GM12878 (cell line): Measurements from ENCODE around the gene TCERG1. TPM values are rescaled to one million over a fixed set of nuclear protein-coding genes. Genes with fewer than 3 reads are reported as not detected.

Experiments
- ATAC-seq: fragments of 200-7000 bp; cut with Tn5 transposase; 3 replicates; pipeline ENCODE4 v1.9.1; 2020; ENCODE audit warnings: mild to moderate bottlenecking, moderate library complexity
- BruUV-seq: library from RNA; stranded (reverse); fragments of 400-500 nt; replicated peaks from 2 replicates; lab custom pipeline; 2021; lab: Mats Ljungman, UMichigan
- CTCF ChIA-PET: fragments of 300-600 bp; sonication (Branson Sonifier 250); formaldehyde crosslinking; extraction: SDS; loops from one replicate; lab custom pipeline; 2021; ENCODE audit warnings: inconsistent platforms; lab: Yijun Ruan, JAX
- POLR2A ChIA-PET: fragments of 350-600 bp; formaldehyde crosslinking; extraction: SDS; loops from one replicate; lab custom pipeline; 2021; ENCODE audit warnings: inconsistent platforms; lab: Charles Lee
- RAD21 ChIA-PET: fragments of 300-600 bp; sonication (Branson Sonifier 250); formaldehyde crosslinking; loops from one replicate; lab custom pipeline; 2023; ENCODE audit warnings: antibody characterized with exemption; ENCODE audit not compliant: unreplicated experiment; lab: Charles Lee
- SMC1A ChIA-PET: fragments of 300-600 bp; sonication (Branson Sonifier 250); formaldehyde crosslinking; loops from one replicate; lab custom pipeline; 2023; ENCODE audit not compliant: unreplicated experiment, uncharacterized antibody; lab: Charles Lee
- DNase-seq: peaks from one replicate; pipeline ENCODE4 v3.0.0-alpha.2; 2011; ENCODE audit warnings: low read depth, low spot score
- FAIRE-seq: peaks from 3 replicates; lab custom pipeline; 2011; peaks lifted over from hg19 to GRCh38; lab: Jason Lieb, UNC
- H2AFZ ChIP-seq: 2 replicates; pipeline ENCODE4 v1.6.0; 2011; ENCODE audit warnings: low read depth, low read length, control low read depth; ENCODE audit not compliant: control insufficient read depth
- H3K27ac ChIP-seq: 2 replicates; pipeline ENCODE4 v1.5.1; 2011; ENCODE audit warnings: control low read depth; ENCODE audit not compliant: control insufficient read depth, insufficient read depth
- H3K27me3 ChIP-seq, 2 experiments: replicated peaks in 1 of 2; 2 replicates each; pipeline versions ENCODE4 v1.6.0 to v1.6.1; 2011; ENCODE audit warnings: low read length in 1 of 2; ENCODE audit not compliant: control insufficient read depth in 2 of 2, insufficient read depth in 2 of 2
- H3K36me3 ChIP-seq, 2 experiments: 2 replicates each; pipeline ENCODE4 v1.5.1; 2011; ENCODE audit warnings: low read length in 1 of 2; ENCODE audit not compliant: control insufficient read depth in 2 of 2, insufficient read depth in 2 of 2
- H3K4me1 ChIP-seq: 2 replicates; pipeline ENCODE4 v1.6.1; 2011; ENCODE audit warnings: mild to moderate bottlenecking, low read length, moderate library complexity, mixed read lengths; ENCODE audit not compliant: control insufficient read depth, insufficient read depth
- H3K4me2 ChIP-seq: 2 replicates; pipeline ENCODE4 v1.6.0; 2011; ENCODE audit warnings: control low read depth; ENCODE audit not compliant: control insufficient read depth, insufficient read depth
- H3K4me3 ChIP-seq: fragments of 200-600 bp; sonication (generic); 2 replicates; pipeline ENCODE4 v1.5.1; 2016
- H3K79me2 ChIP-seq: 2 replicates; pipeline ENCODE4 v1.6.0; 2011; ENCODE audit warnings: low read length; ENCODE audit not compliant: control insufficient read depth, insufficient read depth
- H3K9ac ChIP-seq: 2 replicates; pipeline ENCODE4 v1.8.0; 2011; ENCODE audit warnings: low read length, control low read depth, mixed read lengths; ENCODE audit not compliant: control insufficient read depth, insufficient read depth
- H3K9me3 ChIP-seq: replicated peaks from 3 replicates; pipeline ENCODE4 v1.5.1; 2011; ENCODE audit warnings: mild to moderate bottlenecking, low read length; ENCODE audit not compliant: control insufficient read depth, insufficient read depth
- H4K20me1 ChIP-seq: 2 replicates; pipeline ENCODE4 v1.6.0; 2011; ENCODE audit not compliant: control insufficient read depth, insufficient read depth
- CBX3 ChIP-seq: fragments of 200-600 bp; sonication (generic); IDR thresholded peaks from 2 replicates; pipeline ENCODE4 v1.6.1; 2016; ENCODE audit warnings: low read depth, borderline replicate concordance
- CREB1 ChIP-seq: IDR thresholded peaks from 2 replicates; pipeline ENCODE4 v1.6.1; 2012; ENCODE audit warnings: low read depth, mild to moderate bottlenecking, inconsistent platforms
- EZH2 ChIP-seq: IDR thresholded peaks from 2 replicates; pipeline ENCODE4 v1.6.1; 2012; ENCODE audit warnings: low read depth, mild to moderate bottlenecking, control low read depth, inconsistent platforms, low read length, borderline replicate concordance; ENCODE audit not compliant: control insufficient read depth
- NFYA ChIP-seq: IDR thresholded peaks from 2 replicates; pipeline ENCODE4 v1.6.1; 2011; ENCODE audit warnings: low read depth, mild to moderate bottlenecking, low read length, improper control_type of control experiment, borderline replicate concordance
- NR2F1 ChIP-seq: fragments of 450-650 bp; conservative IDR thresholded peaks from 2 replicates; pipeline ENCODE4 v1.6.1; 2017; ENCODE audit warnings: mild to moderate bottlenecking
- PAX5 ChIP-seq: IDR thresholded peaks from 2 replicates; pipeline ENCODE4 v1.6.1; 2011; ENCODE audit warnings: low read depth, low read length, borderline replicate concordance
- PML ChIP-seq: IDR thresholded peaks from 2 replicates; pipeline ENCODE4 v1.6.1; 2012; ENCODE audit warnings: low read length, inconsistent platforms
- POLR2A ChIP-seq: IDR thresholded peaks from 2 replicates; pipeline ENCODE4 v1.6.1; 2011; ENCODE audit warnings: low read depth, mild to moderate bottlenecking, low read length
- POLR2AphosphoS2 ChIP-seq: IDR thresholded peaks from 2 replicates; pipeline ENCODE4 v1.6.1; 2011; ENCODE audit warnings: low read depth, mild to moderate bottlenecking, low read length, improper control_type of control experiment, moderate library complexity
- SMARCA5 ChIP-seq: fragments of 450-650 bp; IDR thresholded peaks from 2 replicates; pipeline ENCODE4 v1.6.1; 2017; ENCODE audit warnings: mild to moderate bottlenecking
- SREBF2 ChIP-seq: IDR thresholded peaks from 2 replicates; pipeline ENCODE4 v1.6.1; 2012; ENCODE audit warnings: mild to moderate bottlenecking, low read length
- TAF1 ChIP-seq: IDR thresholded peaks from 2 replicates; pipeline ENCODE4 v1.6.1; 2011; ENCODE audit warnings: mild to moderate bottlenecking, low read depth, low read length, borderline replicate concordance
- WGBS: methylation state at CpG from one replicate; pipeline ENCODE4 v1.1.6; 2016; ENCODE audit warnings: low lambda C conversion rate; ENCODE audit not compliant: insufficient replicate concordance, insufficient coverage; ENCODE audit errors: missing lambda C conversion rate; 5-methylcytosine and 5-hydroxymethylcytosine counted together
- in situ Hi-C: fragments of 300-500 bp; cut with MboI; formaldehyde crosslinking; loops from 9 replicates; pipeline ENCODE4 v1.14.3; 2018; ENCODE audit warnings: mixed read lengths
- intact Hi-C: fragments of 100-400 bp; cut with micrococcal nuclease; formaldehyde crosslinking; loops from one replicate; pipeline ENCODE4 v1.14.2; 2022; ENCODE audit not compliant: unreplicated experiment
- polyA plus RNA-seq, 11 experiments: library from polyadenylated mRNA; depleted of rRNA in 4 of 11; unstranded in 6 of 11; stranded (reverse) in 5 of 11; fragments of >200 nt; fragmentation: Nextera tagmentation in 4 of 11; fragmentation: Illumina TruSeq in 1 of 11; extraction: Ambion mirVana in 4 of 11; extraction: Trizol in 1 of 11; gene quantifications; 1 replicate in 1 of 11; 2 replicates in 10 of 11; pipeline versions ENCODE4 v1.2.1 to v1.2.3, GENCODE V29; 2011 to 2016; ENCODE audit warnings: inconsistent platforms in 2 of 11, missing spikeins in 2 of 11, low read depth in 1 of 11
- total RNA-seq, 4 experiments: library from RNA; depleted of rRNA in 3 of 4; stranded (reverse); fragments of >200 nt in 3 of 4; fragmentation: Illumina TruSeq in 1 of 4; extraction: Trizol in 1 of 4; gene quantifications; 2 replicates each; pipeline versions ENCODE4 v1.2.1 to v1.2.3, GENCODE V29; 2013 to 2021
- TF ChIP-seq, protein P1 (sequence below): fragments of 450-650 bp; IDR thresholded peaks from 2 replicates; pipeline ENCODE4 v1.6.1; 2017; ENCODE audit warnings: mild to moderate bottlenecking

TCERG1 gene
- total and polyA plus RNA-seq, 10 of the 15 experiments (the other 5 are each of a cell fraction or from before 2014, with no cell fraction given), result 51.5 to 131 (median 91.6) TPM

GRCh38 chr5:146538432-146538831, 91.3 kb downstream of the TCERG1 start:
- no peaks in the 10 kb centered on the region for H3K9me3 ChIP-seq
- H2AFZ ChIP-seq, result no peak overlapping the region
- H3K27me3 ChIP-seq, result no peaks in the 10 kb centered on the region
- no peak overlapping the region for H3K4me3 ChIP-seq
- no peaks in the 10 kb centered on the region for H4K20me1 ChIP-seq
- ChIA-PET SMC1A (interaction anchor here (1.1 kb wide), 1 partner anchor 427 kb away, joined by 10 read pairs; no protein-coding TSS in a partner anchor), POLR2A (no interaction called here), RAD21 (interaction anchor here (1.1 to 1.7 kb wide), 3 partner anchors 22 to 650 kb away, joined by 3 to 6 read pairs (median 6); no protein-coding TSS in a partner anchor), CTCF (interaction anchor here (0.9 to 6.4 kb wide), 5 partner anchors 10 to 650 kb away, joined by 3 to 80 read pairs (median 5); no protein-coding TSS in a partner anchor)
- no peaks in the 10 kb centered on the region for H3K79me2 ChIP-seq
- H3K36me3 ChIP-seq, result no peaks in the 10 kb centered on the region
- ATAC-seq (no peak), FAIRE-seq (no peak), DNase-seq (no peak)
- BruUV-seq, result no TSS peak
- 60% methylated on average over 3 of the region's 3 CpGs for WGBS
- no peak overlapping the region for H3K9ac ChIP-seq
- no peaks in the 10 kb centered on the region for H3K4me1 ChIP-seq
- in situ Hi-C loops (no loop called here), intact Hi-C loops (no loop called here)
- H3K4me2 ChIP-seq, result no peak overlapping the region
- no peak overlapping the region for H3K27ac ChIP-seq
- no peak for TF ChIP-seq NFYA
- no peak for TF ChIP-seq PML
- no peak for TF ChIP-seq EZH2
- no peak for TF ChIP-seq POLR2A
- TF ChIP-seq, all 136 proteins: peak for 0

DNA sequence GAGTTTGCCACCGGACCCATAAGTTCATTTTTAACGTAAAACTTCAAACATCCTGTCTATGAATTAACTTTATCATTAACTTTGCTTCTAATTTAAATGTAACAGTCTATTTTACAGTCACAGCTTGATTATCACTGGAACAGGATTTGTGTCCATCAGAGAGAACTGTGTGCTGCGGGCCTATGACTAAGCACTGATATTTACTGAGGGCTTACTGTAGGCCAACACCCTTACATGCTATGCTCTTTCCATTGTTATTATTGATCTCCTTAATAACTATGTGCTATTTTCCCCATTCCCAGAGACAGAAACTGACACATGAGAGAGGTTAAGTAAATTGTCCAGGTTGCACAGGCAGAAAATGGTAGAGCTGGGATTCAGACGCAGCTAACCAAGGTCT, 92.8 kb downstream of the TCERG1 start:
- H4K20me1 ChIP-seq, result no peaks in the 10 kb centered on the region
- FAIRE-seq, result no peak
- no peak for DNase-seq
- in situ Hi-C loops (loop anchor here (5.0 kb wide), 2 partner anchors 427 to 647 kb away; no protein-coding TSS in a partner anchor), intact Hi-C loops (loop anchor here (5.0 kb wide), 2 partner anchors 82 to 122 kb away; no protein-coding TSS in a partner anchor)
- ChIA-PET SMC1A (interaction anchor here (0.6 kb wide), 1 partner anchor 1034 kb away, joined by 3 read pairs; no protein-coding TSS in a partner anchor), POLR2A (interaction anchor here (0.7 kb wide), 1 partner anchor 147 kb away, joined by 3 read pairs; no protein-coding TSS in a partner anchor), CTCF (interaction anchor here (0.6 to 6.4 kb wide), 4 partner anchors 8 to 649 kb away, joined by 3 to 80 read pairs (median 62); no protein-coding TSS in a partner anchor), RAD21 (interaction anchor here (1.5 kb wide), 1 partner anchor 426 kb away, joined by 8 read pairs; no protein-coding TSS in a partner anchor)
- no peaks in the 10 kb centered on the region for H3K4me1 ChIP-seq
- H3K27ac ChIP-seq, result no peak overlapping the region
- 52% methylated on average over 4 of the region's 4 CpGs for WGBS
- H3K4me2 ChIP-seq, result no peak overlapping the region
- no peaks in the 10 kb centered on the region for H3K27me3 ChIP-seq
- ATAC-seq, result no peak
- H3K4me3 ChIP-seq, result no peak overlapping the region
- no peaks in the 10 kb centered on the region for H3K9me3 ChIP-seq
- no peak overlapping the region for H3K9ac ChIP-seq
- no peaks in the 10 kb centered on the region for H3K36me3 ChIP-seq
- no peak overlapping the region for H2AFZ ChIP-seq
- BruUV-seq, result no TSS peak
- H3K79me2 ChIP-seq, result no peaks in the 10 kb centered on the region
- TF ChIP-seq, protein P1, sequence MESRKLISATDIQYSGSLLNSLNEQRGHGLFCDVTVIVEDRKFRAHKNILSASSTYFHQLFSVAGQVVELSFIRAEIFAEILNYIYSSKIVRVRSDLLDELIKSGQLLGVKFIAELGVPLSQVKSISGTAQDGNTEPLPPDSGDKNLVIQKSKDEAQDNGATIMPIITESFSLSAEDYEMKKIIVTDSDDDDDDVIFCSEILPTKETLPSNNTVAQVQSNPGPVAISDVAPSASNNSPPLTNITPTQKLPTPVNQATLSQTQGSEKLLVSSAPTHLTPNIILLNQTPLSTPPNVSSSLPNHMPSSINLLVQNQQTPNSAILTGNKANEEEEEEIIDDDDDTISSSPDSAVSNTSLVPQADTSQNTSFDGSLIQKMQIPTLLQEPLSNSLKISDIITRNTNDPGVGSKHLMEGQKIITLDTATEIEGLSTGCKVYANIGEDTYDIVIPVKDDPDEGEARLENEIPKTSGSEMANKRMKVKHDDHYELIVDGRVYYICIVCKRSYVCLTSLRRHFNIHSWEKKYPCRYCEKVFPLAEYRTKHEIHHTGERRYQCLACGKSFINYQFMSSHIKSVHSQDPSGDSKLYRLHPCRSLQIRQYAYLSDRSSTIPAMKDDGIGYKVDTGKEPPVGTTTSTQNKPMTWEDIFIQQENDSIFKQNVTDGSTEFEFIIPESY, result no peak
- no peak for TF ChIP-seq POLR2AphosphoS2
- no peak for TF ChIP-seq PAX5
- no peak for TF ChIP-seq CBX3
- TF ChIP-seq SMARCA5, result no peak
- TF ChIP-seq CREB1, result no peak
- no peak for TF ChIP-seq TAF1
- TF ChIP-seq NR2F1, result no peak
- no peak for TF ChIP-seq SREBF2
